Pons (tissue), 1 donor: ENCODE data around the gene ZNF860.
A peak's percentile ranks its signal among the peaks of the same experiment; 100 is the strongest.
"Not testable (repeated sequence)": the region's sequence is repeated elsewhere in the genome, so short reads cannot be mapped to it uniquely, and the experiment has no call there.

Experiments used
- DNase-seq: peaks from one replicate; pipeline ENCODE4 v3.0.0-alpha.2; 2016; ENCODE audit warnings: low spot score

The ZNF860 gene

DNA sequence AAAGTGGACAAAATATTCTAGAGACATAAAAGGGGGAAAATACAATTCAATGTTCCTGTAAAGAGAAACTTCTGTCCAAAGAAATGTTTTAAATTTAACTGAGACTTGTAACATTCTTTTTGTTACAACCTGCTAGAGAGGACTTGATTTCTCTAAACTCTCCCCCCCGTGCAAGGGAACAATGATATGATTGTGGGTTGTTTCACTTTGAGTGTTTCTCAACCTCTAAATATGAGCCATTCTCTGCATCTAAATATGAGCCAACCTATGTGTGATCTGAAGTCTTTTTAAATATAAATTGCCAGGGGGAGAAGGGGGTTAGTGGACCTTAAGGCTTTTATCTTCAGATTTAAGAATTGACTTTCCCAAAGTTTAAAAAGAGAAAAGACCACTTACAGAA lies 14.6 kb downstream of the ZNF860 start:
- DNase-seq: no peak

DNA sequence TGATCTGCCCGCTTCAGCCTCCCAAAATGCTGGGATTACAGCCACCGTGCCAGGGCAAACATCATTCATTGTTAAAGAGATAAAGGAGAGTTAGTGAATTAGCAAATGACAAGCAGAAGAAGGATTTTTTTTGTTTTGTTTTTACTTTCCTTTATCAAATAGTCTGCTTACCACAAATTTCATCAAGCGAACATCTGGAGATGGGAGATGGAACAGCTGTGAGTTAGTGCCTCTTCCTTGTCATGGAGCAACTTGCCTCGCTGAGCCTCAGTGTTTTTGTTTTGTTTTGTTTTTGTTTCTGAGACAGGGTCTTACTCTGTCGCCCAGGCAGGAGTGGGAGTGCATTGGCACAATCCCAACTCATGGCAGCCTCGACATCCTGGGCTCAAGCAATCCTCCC lies 15.9 kb downstream of the ZNF860 start:
- DNase-seq: no peak

GRCh38 chr3:31999907-32000439 lies 18.4 kb downstream of the ZNF860 start:
- no peak for DNase-seq

DNA sequence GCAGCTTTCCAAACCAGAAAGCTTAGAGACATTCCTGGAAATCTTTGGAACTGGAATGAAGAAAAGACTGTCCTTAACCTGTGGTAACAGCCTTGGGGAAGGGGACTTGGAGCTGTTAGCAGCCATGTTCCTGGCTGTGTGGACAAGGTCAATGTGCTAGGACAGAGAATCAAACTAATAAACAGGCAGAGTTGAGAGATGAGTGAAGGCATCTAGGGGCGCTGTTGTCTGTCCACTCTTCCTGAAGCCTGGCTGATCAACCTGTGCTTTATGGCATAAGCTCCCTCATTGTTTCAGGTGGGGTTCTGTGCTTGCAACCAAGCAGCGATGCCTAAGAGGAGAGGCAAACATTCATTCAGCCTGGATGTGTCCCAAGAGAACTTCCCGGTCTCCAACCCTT lies 19.3 kb downstream of the ZNF860 start:
- DNase-seq: no peak

DNA sequence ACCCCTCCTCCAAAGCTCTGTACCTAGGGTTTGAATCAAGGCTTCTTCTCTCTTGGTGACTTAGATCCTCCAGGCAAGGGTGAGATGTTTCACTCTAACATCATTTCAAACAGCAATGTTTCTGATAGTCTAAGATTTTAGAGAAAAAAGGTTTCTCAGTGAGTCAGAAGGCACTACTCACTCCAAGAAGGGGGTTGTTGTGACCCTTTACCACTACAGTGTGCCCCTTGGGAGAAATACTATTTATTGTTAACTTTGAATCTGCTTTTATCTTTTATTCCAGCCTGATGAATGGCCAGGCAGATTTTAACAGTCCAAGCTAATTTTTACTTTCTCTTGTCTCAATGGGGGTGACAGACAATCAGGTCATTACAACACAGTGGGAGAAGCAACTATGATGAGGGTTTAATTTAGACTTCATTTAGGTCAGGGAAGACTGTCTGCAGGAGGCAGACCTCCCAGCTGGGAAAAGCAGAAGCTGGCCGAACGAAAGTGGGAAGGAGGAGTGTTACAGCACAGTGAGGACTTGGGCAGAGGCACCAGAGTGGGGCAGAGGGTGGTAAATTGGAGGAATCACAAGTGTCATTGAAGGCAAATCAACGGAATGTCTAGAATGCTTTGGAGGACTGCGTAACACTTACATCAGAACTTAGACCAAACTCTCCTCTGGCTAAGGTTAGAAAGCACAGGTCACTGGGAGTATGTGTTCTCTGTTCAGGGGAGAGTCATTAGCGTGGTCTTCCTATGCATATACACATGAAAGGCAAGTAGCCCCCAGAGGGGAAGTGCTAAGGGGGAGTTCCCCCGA lies 21.2 kb downstream of the ZNF860 start:
- DNase-seq: no peak

DNA sequence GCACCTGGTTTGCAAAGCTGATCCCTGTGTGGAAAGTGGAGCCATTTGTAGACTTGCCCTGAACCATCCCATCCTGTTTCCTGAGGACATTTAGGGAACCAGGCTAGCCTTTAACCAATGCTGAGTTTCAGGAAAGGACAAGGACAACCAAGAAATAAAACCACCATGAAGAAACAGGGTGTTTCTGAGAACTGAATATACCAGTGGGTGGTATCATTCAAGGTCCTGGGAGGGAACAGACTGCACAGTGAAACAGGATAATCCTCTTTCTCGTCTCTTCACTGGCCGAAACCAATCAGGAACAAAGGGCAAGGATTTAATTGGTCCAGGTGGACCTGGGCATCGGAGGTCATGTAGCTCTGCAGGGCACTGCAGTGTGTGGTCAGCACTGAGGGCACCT lies 21.8 kb downstream of the ZNF860 start:
- DNase-seq: no peak

DNA sequence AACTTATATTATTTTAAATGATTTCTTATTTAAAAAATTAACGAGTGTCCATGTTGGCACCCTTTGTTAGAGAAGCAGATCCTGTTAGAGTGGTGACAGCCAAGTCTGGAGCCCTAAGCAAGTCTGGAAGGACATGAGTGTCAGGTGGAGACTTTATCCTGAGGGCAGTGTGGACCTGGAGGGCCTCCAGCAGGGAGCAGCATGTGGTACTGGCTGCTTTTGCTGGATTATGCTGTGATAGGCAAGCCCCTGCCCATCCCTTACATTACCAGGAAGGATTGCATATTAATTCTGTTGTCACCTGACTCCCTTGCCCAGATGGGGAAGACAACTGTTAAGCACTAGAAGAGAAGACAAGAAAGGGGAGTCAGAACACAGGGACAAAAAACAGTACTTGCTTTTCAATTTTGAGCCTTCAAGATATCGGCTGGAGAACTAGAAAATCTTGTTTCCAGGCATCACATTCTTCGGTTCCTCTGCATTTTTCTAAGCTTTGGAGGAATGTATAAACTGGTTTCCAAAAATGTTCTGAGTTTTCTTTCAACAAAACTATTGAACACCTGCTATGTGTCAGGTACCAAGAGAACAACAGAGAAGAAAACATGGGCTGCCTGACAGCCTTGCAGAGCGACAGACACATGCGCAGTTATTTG lies 22.7 kb downstream of the ZNF860 start:
- no peak for DNase-seq

DNA sequence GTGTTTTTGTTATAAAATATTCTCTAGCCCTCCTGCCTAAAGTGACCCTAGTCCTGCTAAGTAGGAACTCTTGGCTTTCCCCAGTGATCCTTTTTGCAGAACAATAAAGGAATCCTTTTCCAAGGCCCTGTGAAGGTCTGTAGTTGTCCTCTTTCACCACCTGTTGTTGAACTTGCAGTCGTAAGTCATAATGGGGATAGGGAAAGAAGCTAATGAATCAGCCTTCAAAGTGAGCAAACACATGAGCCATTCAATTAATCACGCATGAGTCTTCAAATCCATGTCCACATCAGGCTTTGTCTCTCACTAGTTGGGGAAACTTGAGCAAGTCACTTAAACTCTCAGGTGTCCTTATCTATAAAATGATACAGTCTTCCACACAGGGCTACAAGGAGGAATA lies 27.6 kb downstream of the ZNF860 start:
- no peak for DNase-seq

DNA sequence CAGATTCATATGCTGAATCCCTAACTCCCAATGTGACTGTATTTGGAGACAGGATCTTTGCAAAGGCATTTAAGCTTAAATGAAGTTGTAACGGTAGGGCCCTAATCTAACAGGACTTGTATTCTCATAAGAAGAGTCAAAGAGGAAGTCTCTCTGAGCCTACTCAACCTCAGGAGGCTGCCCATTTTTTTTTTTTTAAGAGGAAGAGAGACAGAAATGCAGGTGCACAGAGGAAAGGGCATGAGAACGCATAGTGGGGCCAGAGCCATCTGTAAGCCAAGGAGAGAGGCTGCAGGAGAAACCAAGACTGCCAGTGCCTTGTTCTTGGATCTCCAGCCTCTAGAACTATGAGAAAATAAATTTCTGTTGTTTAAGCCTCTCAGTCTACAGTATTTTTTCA lies 28.4 kb downstream of the ZNF860 start:
- DNase-seq: no peak

GRCh38 chr3:32010699-32011098 lies 29.1 kb downstream of the ZNF860 start:
- not testable (repeated sequence) for DNase-seq

- DNase-seq: not testable (repeated sequence)
Observed at GRCh38 chr3:32015638-32016037, 34.1 kb downstream of the ZNF860 start.

DNA sequence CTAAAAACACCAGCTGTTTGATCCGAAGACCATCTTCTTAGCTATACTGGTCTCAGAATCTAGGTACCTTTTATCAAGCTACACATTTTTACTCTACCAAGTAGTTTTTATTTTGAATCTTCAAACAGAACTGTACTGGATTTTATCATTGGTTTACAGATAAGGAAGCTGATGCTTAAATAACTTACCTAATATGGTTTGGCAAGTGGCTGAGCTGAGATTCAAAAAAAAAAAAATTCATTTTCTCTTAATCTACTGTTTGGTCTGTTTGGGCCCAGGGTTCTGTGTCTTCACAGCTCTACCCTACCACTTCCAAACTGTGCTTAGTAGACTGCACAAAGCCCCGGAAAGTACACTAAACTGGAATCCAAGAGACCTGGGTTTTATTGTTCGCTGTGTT lies 35.7 kb downstream of the ZNF860 start:
- DNase-seq: no peak

GRCh38 chr3:32018757-32019564 lies 37.4 kb downstream of the ZNF860 start:
- peak; percentile 80 for DNase-seq

DNA sequence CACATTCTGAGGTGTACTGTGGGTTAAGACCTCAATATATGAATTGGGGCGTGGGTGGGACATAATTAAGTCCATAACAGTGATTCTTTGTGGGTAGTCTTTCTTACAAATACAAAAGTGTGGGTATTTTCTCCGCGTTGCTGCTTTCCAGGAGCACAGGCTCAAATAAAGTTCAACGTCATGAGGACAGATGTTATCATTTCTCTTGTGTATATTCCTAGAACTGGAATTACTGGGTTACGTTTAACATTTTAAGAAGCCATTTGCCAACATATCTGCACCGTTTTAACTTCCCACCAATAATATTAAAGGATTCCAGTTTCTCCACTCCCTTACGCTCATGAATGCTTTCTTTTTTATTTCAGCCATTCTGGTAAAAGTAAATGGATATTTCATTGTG lies 39.6 kb downstream of the ZNF860 start:
- no peak for DNase-seq

DNA sequence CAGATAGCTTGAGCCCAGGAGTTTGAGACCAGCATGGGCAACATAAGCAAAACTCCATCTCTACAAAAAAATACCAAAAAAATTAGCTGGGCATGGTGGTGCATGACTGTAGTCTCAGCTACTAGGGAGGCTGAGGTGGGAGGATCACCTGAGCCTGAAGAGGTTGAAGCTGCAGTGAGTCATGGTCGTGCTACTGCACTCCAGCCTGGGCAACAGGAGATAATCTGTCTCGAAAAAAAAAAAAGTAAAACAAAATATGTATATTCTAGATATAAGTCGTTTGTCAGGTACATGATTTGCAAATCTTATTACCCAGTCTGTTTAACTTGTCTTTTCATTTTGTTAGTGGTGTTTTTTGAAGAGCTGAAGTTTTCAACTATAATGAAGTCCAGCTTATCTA lies 40.2 kb downstream of the ZNF860 start:
- no peak for DNase-seq

DNA sequence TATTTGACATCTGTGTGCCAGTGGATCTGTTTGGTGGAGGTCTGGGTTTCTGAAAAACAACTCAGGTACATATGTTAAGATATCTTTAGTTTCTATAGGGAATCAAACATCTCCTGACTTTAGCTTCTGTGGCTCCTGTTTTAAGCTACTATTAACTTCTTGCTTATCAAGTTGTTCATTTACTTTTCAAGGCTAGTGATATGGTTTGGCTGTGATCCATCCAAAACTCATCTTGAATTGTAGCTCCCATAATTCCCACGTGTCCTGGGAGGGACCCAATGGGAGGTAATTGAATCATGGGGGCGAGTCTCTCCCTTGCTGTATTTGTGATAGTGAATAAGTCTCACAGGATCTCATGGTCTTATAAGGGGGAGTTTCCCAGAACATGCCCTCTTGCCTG lies 41.4 kb downstream of the ZNF860 start:
- DNase-seq: no peak

DNA sequence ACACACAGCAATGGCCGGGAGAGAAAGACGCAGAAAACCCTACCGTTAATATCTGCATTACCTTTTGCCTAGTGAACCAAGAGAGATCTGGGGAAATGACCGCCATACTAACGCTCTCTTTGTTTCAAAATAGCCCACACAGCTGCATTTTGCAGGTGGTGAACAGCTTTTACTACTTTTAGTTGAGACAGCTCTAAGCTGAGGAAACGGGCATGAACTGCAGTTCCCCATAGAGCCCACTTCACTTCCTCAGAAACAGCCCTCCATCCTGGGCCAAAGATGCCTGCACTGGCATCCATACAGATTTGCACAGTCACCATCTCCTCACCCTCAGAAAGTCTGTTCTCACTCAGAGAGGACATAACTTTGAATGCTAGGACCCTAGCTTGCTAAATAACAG lies 45.0 kb downstream of the ZNF860 start:
- DNase-seq: no peak

- DNase-seq: no peak
Observed at GRCh38 chr3:32037932-32038267, 56.4 kb downstream of the ZNF860 start.

DNA sequence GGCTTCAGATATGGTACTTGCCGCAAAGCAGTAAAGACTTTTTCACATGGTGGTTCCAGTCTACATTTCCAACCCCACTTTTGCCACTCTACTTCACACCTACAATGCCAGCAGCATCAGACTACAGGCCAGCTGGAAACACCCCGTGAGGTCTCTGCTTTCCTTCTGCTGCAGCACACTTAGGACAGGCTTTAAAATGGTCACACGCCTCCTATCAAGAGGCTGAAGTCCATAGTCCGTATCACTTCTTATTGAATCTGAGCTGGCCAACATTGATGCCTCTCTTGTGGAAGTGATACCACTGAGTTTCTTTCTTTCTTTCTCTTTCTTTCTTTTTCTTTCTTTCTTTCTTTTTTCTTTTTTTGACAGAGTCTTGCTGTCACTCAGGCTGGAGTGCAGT lies 59.8 kb downstream of the ZNF860 start:
- no peak for DNase-seq
